ENCODE measurements around the gene MFSD11. TPM values are rescaled to one million over a fixed set of nuclear protein-coding genes. Genes with fewer than 3 reads are reported as not detected.

Gene MFSD11
- total and polyA plus RNA-seq, 2 donors (not counting 3 experiments of a cell fraction or from before 2014, with no cell fraction given), result 23.5 to 35.2 TPM

DNA sequence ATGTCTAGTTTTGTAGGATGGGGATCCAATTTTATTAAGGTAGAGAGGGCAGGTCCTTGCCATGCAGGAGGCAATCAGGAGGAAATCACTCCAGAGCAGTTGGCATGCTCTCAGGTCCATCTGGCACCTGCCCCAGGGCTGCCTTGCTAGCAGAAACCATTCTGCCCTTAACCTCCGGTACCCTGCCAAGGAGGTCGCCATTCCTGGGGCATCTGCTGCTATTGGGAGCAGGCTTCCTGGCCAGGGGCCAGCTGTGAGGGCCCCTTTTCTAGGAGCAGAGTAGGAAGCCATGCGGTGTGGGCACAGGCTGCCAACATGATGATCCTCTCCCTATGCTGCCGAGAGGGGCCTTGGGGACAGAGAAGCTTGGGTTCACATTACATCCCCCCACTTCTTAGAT is 82.6 kb downstream of the MFSD11 start:
- TF ChIP-seq, protein P1, sequence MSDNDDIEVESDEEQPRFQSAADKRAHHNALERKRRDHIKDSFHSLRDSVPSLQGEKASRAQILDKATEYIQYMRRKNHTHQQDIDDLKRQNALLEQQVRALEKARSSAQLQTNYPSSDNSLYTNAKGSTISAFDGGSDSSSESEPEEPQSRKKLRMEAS (IDR thresholded peaks at IDR 0.05; ENCODE audit: insufficient read depth, insufficient read length), result no peak
- no peak for TF ChIP-seq GATA2 (IDR thresholded peaks at IDR 0.05; ENCODE audit: insufficient read depth, insufficient read length, low read depth, low read length)
- no peak for TF ChIP-seq JUN (IDR thresholded peaks at IDR 0.05; ENCODE audit: borderline replicate concordance, insufficient read depth, insufficient read length, low read depth)
- TF ChIP-seq, protein P2, sequence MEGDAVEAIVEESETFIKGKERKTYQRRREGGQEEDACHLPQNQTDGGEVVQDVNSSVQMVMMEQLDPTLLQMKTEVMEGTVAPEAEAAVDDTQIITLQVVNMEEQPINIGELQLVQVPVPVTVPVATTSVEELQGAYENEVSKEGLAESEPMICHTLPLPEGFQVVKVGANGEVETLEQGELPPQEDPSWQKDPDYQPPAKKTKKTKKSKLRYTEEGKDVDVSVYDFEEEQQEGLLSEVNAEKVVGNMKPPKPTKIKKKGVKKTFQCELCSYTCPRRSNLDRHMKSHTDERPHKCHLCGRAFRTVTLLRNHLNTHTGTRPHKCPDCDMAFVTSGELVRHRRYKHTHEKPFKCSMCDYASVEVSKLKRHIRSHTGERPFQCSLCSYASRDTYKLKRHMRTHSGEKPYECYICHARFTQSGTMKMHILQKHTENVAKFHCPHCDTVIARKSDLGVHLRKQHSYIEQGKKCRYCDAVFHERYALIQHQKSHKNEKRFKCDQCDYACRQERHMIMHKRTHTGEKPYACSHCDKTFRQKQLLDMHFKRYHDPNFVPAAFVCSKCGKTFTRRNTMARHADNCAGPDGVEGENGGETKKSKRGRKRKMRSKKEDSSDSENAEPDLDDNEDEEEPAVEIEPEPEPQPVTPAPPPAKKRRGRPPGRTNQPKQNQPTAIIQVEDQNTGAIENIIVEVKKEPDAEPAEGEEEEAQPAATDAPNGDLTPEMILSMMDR (IDR thresholded peaks at IDR 0.05; ENCODE audit: extremely low read depth in 1 of 2, insufficient read depth in 1 of 2, low read depth in 1 of 2, low read length in 2 of 2), result no peak
- TF ChIP-seq EZH2 (IDR thresholded peaks at IDR 0.05; ENCODE audit: borderline replicate concordance, low read depth, low read length, severe bottlenecking), result no peak
- TF ChIP-seq POLR2A (IDR thresholded peaks at IDR 0.05; ENCODE audit: low read depth, low read length), result no peak
- no peak for TF ChIP-seq FOS (IDR thresholded peaks at IDR 0.05; ENCODE audit: borderline replicate concordance, insufficient read depth, low read length)
- Histone ChIP-seq H4K20me1 (replicated peaks; ENCODE audit: control insufficient read depth, extremely low read depth, insufficient read depth, low read length) (no peaks in the 10 kb centered on the region), H3K4me2 (ENCODE audit: insufficient read depth, low read length) (no peak overlapping the region), H3K27ac (ENCODE audit: insufficient read depth, low read depth, low read length) (no peak overlapping the region), H2AFZ (ENCODE audit: low read depth, low read length) (no peak overlapping the region), H3K36me3 (ENCODE audit: control insufficient read depth in 2 of 2, extremely low read depth in 1 of 2, insufficient read depth in 2 of 2, low read length in 2 of 2) (no peaks in the 10 kb centered on the region), H3K9ac (replicated peaks; ENCODE audit: extremely low read depth, insufficient read depth, low read length) (no peak overlapping the region), H3K27me3 (ENCODE audit: control insufficient read depth in 2 of 2, insufficient read depth in 2 of 2, low read length in 2 of 2) (peaks cover 0 to 3% of the 10 kb centered on the region in 2 experiments), H3K4me3 (replicated peaks in 1 of 3; ENCODE audit: insufficient read depth in 1 of 3, low read depth in 1 of 3, low read length in 3 of 3) (no peak overlapping the region), H3K9me1 (replicated peaks; ENCODE audit: control insufficient read depth, extremely low read depth, insufficient read depth, low read length) (no peaks in the 10 kb centered on the region), H3K9me3 (replicated peaks; ENCODE audit: control insufficient read depth, insufficient read depth, low read length) (no peaks in the 10 kb centered on the region), H3K79me2 (ENCODE audit: control insufficient read depth, insufficient read depth, low read length) (no peaks in the 10 kb centered on the region), H3K4me1 (ENCODE audit: control insufficient read depth, extremely low read depth, insufficient read depth, low read length) (no peaks in the 10 kb centered on the region)
- CTCF ChIA-PET, result interaction anchor here (1.2 to 1.3 kb wide), 2 partner anchors 236 kb away, joined by 3 to 5 read pairs; no protein-coding TSS in a partner anchor
- dilution Hi-C loops (cut with MboI; ENCODE audit: extremely low pct_ligation_motif_present, low sequenced_read_pairs), result no loop called here
- intact Hi-C loops (cut with micrococcal nuclease), result no loop called here
- BruUV-seq (replicated peaks), result no TSS peak
- no peak for DNase-seq (ENCODE audit: low read depth, low spot score)
- POLR2A ChIA-PET, result no interaction called here
- no peak for FAIRE-seq
